Thymus (tissue), 11 donors: ENCODE measurements around the gene IL17RB. TPM values are rescaled to one million over a fixed set of nuclear protein-coding genes. Genes with fewer than 3 reads are reported as not detected.

Experiments used
- DNase-seq, 9 donors: peaks; one replicate each; pipeline ENCODE4 v3.0.0-alpha.2; 2013; ENCODE audit warnings: low spot score in 9 of 9, low read depth in 6 of 9, missing footprints in 1 of 9
- H3K27ac ChIP-seq, 2 donors: one replicate each; pipeline ENCODE4 v1.5.1; 2013; ENCODE audit warnings: control low read depth in 1 of 2, low read depth in 1 of 2, low read length in 1 of 2, mild to moderate bottlenecking in 1 of 2, moderate library complexity in 1 of 2
- H3K27me3 ChIP-seq, 2 donors: one replicate each; pipeline ENCODE4 v1.5.1; 2013; ENCODE audit warnings: low read length in 1 of 2; ENCODE audit not compliant: control insufficient read depth in 2 of 2, insufficient read depth in 1 of 2
- H3K36me3 ChIP-seq, 2 donors: one replicate each; pipeline ENCODE4 v1.5.1; 2013; ENCODE audit warnings: low read length in 1 of 2, mild to moderate bottlenecking in 1 of 2, moderate library complexity in 1 of 2; ENCODE audit not compliant: control insufficient read depth in 2 of 2, insufficient read depth in 2 of 2
- H3K4me1 ChIP-seq, 2 donors: one replicate each; pipeline ENCODE4 v1.5.1; 2013; ENCODE audit warnings: low read length in 2 of 2; ENCODE audit not compliant: control insufficient read depth in 2 of 2, insufficient read depth in 2 of 2
- H3K4me3 ChIP-seq, 2 donors: one replicate each; pipeline ENCODE4 v1.5.1; 2013; ENCODE audit warnings: low read length in 2 of 2, control low read depth in 1 of 2, mild to moderate bottlenecking in 1 of 2
- H3K9me3 ChIP-seq, 2 donors: one replicate each; pipeline ENCODE4 v1.5.1; 2013; ENCODE audit warnings: low read length in 1 of 2, mild to moderate bottlenecking in 1 of 2; ENCODE audit not compliant: control insufficient read depth in 2 of 2, insufficient read depth in 1 of 2
- WGBS: extraction: QIAGEN DNeasy Blood & Tissue Kit; methylation state at CpG from one replicate; pipeline ENCODE4 v1.1.7; 2013; 5-methylcytosine and 5-hydroxymethylcytosine counted together
- polyA plus RNA-seq: library from polyadenylated mRNA; stranded (reverse); fragments of 200-250 nt; gene quantifications from one replicate; pipeline ENCODE4 v1.2.3, GENCODE V29; 2013
- total RNA-seq: library from RNA; stranded (reverse); fragments of 120-200 nt; gene quantifications from one replicate; pipeline ENCODE4 v1.2.4, GENCODE V29; 2013
- donor health status: healthy.

IL17RB gene
- total and polyA plus RNA-seq, 2 donors, result 0.80 to 2.7 TPM

DNA sequence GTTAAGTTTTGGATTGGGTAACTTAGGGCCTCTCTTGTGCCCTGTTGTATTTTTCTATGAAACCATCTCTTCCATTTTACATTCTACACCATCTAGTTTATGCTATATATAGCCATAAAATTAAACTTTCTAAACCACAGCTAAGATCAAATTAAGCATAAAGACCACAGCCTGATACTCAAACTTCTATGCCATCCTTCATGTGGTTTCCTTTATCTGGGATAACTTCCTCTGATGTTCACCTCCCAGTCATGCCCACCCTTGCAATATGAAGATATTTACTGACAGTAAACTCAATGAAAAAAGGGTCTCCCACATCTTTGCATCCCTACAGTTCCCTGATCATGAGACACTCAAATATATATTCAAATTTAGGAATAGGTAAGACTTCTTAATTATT, 41.1 kb downstream of the IL17RB start:
- Histone ChIP-seq H3K27me3 (no peaks in the 10 kb centered on the region), H3K4me1 (peaks cover 10 to 11% of the 10 kb centered on the region in 2 donors)

DNA sequence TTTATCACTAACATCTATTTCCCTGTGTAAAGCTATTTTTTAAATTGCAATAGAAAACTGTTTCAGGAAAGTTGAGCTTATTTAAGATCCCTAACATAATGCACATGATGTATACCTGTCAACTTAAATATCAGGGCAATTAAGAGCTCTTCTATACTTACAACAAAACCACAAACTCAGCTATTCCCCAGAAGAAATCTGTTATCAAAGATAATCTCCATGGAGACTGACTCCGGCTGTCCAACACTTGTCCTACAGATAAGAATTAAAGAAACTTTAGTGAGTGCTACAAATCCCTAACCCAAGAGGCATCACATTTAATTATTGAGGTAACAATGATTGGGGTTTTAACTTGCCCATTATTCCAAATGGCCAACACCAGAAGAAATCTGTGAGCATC, 41.9 kb downstream of the IL17RB start:
- Histone ChIP-seq H3K36me3 (peaks cover 6 to 20% of the 10 kb centered on the region in 2 donors), H3K27me3 (peaks cover 3 to 4% of the 10 kb centered on the region in 2 donors), H3K9me3 (no peaks in the 10 kb centered on the region), H3K4me3 (no peak overlapping the region), H3K4me1 (peaks cover 11% of the 10 kb centered on the region in 2 donors), H3K27ac (no peak overlapping the region)
- 90% methylated on average over 1 of the region's 1 CpG for WGBS
- DNase-seq, result no peak

More for the DNA sequence above, 41.1 kb downstream of the IL17RB start:
- H3K9me3 ChIP-seq, result no peaks in the 10 kb centered on the region
- peaks cover 6 to 20% of the 10 kb centered on the region in 2 donors for H3K36me3 ChIP-seq
- DNase-seq, result peak in 1 of 9 donors; percentile 33
- H3K4me3 ChIP-seq, result no peak overlapping the region
- H3K27ac ChIP-seq, result no peak overlapping the region

DNA sequence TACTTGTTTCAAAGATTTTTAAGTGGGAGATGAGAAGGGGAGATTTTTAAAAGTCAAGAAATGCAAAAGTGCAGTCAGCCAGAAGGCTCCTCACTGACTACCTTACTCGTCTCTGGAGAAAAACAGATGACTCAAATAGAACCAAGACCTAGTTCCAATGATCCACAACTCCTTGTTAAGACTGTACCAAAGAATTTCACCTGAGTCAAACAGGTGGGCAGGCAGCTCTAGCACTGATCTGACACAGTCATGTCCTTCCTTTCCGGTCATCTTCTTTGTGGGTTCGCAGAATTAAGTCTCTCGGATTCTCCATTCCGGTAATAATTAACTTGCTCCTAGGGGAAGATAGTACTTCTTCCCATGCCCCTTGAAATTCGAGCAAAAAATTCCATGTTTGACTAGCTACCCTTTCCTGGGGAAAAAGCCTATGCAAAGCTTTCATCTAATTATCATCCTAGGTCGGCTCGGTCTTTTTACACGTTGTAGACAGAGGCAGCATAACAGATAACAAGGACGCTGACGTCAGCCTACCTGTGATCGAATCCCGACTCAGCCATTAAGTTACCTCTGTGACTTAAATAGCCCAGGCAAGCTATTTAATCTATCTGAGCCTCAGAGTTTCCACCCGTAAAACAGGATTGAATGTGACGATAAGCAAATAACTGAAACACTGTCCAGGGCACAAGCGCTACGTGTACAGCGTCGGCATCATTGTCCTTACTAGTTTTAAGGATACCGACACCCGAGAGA, 44.5 kb downstream of the IL17RB start:
- DNase-seq, result peak in 8 of 9 donors; percentile 4 to 58 (median 16)
- peak overlapping the region; percentile 84 to 96 for H3K27ac ChIP-seq
- 13% methylated on average over 21 of the region's 21 CpGs for WGBS
- H3K36me3 ChIP-seq, result peaks cover 0 to 7% of the 10 kb centered on the region in 2 donors
- H3K27me3 ChIP-seq, result peaks cover 12% of the 10 kb centered on the region in 2 donors
- H3K4me1 ChIP-seq, result peaks cover 11% of the 10 kb centered on the region in 2 donors
- H3K4me3 ChIP-seq, result peak overlapping the region; percentile 83 to 94
- H3K9me3 ChIP-seq, result no peaks in the 10 kb centered on the region

DNA sequence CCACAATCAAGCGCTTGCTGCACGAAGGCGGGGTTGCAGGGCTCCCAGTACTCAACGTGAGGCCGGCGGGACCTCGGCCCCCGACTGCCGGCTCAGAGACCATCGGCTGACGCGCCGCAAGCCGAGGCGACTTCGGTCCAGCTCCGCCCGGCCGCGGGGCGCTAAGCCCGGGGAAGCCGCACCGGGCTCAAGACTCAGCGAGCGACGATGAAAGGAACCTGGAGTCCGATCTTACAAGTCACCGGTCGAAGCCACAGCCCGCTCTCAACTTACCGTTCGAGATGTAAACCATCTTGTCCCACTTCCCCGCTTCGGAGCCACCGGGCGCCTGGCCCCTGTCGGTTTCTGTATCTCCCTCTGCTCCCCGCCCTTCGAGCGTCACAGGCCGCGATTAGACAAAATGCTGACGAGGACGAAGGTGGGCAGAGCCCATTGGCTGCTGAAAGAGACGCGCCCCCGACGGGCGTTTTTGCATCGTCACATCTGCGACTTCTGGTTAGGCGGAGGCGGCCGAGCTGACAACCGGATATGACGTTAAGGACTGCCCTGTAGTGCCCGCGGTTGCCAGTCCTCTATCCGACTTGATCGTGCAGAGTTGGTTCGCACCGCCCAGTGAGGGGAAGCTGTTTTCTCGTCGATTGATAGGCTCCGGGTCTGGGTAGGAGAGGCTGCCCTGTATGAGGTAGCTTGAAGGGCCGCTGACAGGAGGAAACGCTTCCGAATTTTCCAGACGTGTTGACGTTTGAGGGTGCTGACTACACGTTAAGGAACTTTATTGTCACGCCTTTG, 45.3 kb downstream of the IL17RB start, which contains the start of gene SELENOK:
SELENOK (minus strand) TSS at position 363 of the 789 bp plus-strand sequence.
- H3K4me3 ChIP-seq, result peak within 1 kb of the TSS; percentile 83 to 94
- peaks cover 12 to 16% of the 10 kb centered on the region in 2 donors for H3K27me3 ChIP-seq
- peak within 1 kb of the TSS; percentile 88 to 96 for H3K27ac ChIP-seq
- no peaks in the 10 kb centered on the region for H3K9me3 ChIP-seq
- H3K4me1 ChIP-seq, result peaks cover 11% of the 10 kb centered on the region in 2 donors
- peak; percentile 89 to 99 (median 96) for DNase-seq
- H3K36me3 ChIP-seq, result peaks cover 0 to 4% of the 10 kb centered on the region in 2 donors
- under 1% methylated on average over 73 of the region's 73 CpGs for WGBS

GRCh38 chr3:53892286-53892637, 45.9 kb downstream of the IL17RB start:
- H3K27ac ChIP-seq, result peak overlapping the region; percentile 88 to 91
- WGBS, result 78% methylated on average over 4 of the region's 4 CpGs
- H3K9me3 ChIP-seq, result no peaks in the 10 kb centered on the region
- peaks cover 12 to 19% of the 10 kb centered on the region in 2 donors for H3K27me3 ChIP-seq
- no peak for DNase-seq
- H3K4me1 ChIP-seq, result peaks cover 7 to 9% of the 10 kb centered on the region in 2 donors
- H3K36me3 ChIP-seq, result peaks cover 0 to under 1% of the 10 kb centered on the region in 2 donors
- H3K4me3 ChIP-seq, result peak overlapping the region; percentile 83 to 94

GRCh38 chr3:53899750-53900149, 53.4 kb downstream of the IL17RB start:
- no peak for DNase-seq
- no peaks in the 10 kb centered on the region for H3K4me1 ChIP-seq
- H3K27ac ChIP-seq, result no peak overlapping the region
- H3K27me3 ChIP-seq, result peaks cover 2 to 21% of the 10 kb centered on the region in 2 donors
- no peak overlapping the region for H3K4me3 ChIP-seq
- WGBS, result 88% methylated on average over 2 of the region's 2 CpGs
- no peaks in the 10 kb centered on the region for H3K9me3 ChIP-seq
- no peaks in the 10 kb centered on the region for H3K36me3 ChIP-seq

GRCh38 chr3:53900666-53901331, 54.4 kb downstream of the IL17RB start:
- Histone ChIP-seq H3K27me3 (peaks cover 2 to 19% of the 10 kb centered on the region in 2 donors), H3K27ac (no peak overlapping the region), H3K36me3 (no peaks in the 10 kb centered on the region), H3K9me3 (no peaks in the 10 kb centered on the region), H3K4me1 (no peaks in the 10 kb centered on the region), H3K4me3 (no peak overlapping the region)
- 94% methylated on average over 2 of the region's 2 CpGs for WGBS
- DNase-seq, result no peak

- no peak for DNase-seq
- Histone ChIP-seq H3K4me1 (no peaks in the 10 kb centered on the region), H3K36me3 (no peaks in the 10 kb centered on the region), H3K27ac (no peak overlapping the region), H3K9me3 (no peaks in the 10 kb centered on the region), H3K4me3 (no peak overlapping the region), H3K27me3 (peaks cover 2 to 14% of the 10 kb centered on the region in 2 donors)
- 85% methylated on average over 1 of the region's 1 CpG for WGBS
Measured at GRCh38 chr3:53902067-53902466, 55.7 kb downstream of the IL17RB start.
